Stimulated activated naive CD8-positive, alpha-beta T cell treated with anti-CD3 and anti-CD28 coated beads, Interleukin-15, Interleukin-2, amounts not matched to agents 100 ng/mL and 50 ng/mL, for 24 hours (primary cell): ENCODE results near the gene OR6X1.
"Not testable (repeated sequence)": the region's sequence is repeated elsewhere in the genome, so short reads cannot be mapped to it uniquely, and the experiment has no call there.

ENCODE experiments used
- H3K27ac Mint-ChIP-seq: one replicate; pipeline ENCODE4 v1.8.0; 2021; ENCODE audit warnings: mild to moderate bottlenecking, mixed read lengths
- H3K27me3 Mint-ChIP-seq: one replicate; pipeline ENCODE4 v1.8.0; 2021; ENCODE audit warnings: mixed read lengths
- H3K36me3 Mint-ChIP-seq: one replicate; pipeline ENCODE4 v1.8.0; 2021; ENCODE audit warnings: low read depth, mixed read lengths
- H3K4me1 Mint-ChIP-seq: one replicate; pipeline ENCODE4 v1.8.0; 2021; ENCODE audit warnings: low read depth, mixed read lengths
- H3K4me3 Mint-ChIP-seq: one replicate; pipeline ENCODE4 v1.8.0; 2021; ENCODE audit warnings: mild to moderate bottlenecking, mixed read lengths
- H3K9me3 Mint-ChIP-seq: one replicate; pipeline ENCODE4 v1.8.0; 2021; ENCODE audit warnings: mixed read lengths

Gene OR6X1

GRCh38 chr11:123740787-123741158 is 13.5 kb downstream of the OR6X1 start:
- Mint-ChIP-seq H3K4me3 (peak overlapping the region; percentile 89), H3K9me3 (no peaks in the 10 kb centered on the region), H3K36me3 (peaks cover 21% of the 10 kb centered on the region), H3K4me1 (peaks cover 39% of the 10 kb centered on the region), H3K27ac (peak overlapping the region; percentile 90), H3K27me3 (no peaks in the 10 kb centered on the region)

- Mint-ChIP-seq H3K9me3 (no peaks in the 10 kb centered on the region), H3K27me3 (no peaks in the 10 kb centered on the region), H3K36me3 (peaks cover 21% of the 10 kb centered on the region), H3K4me1 (peaks cover 39% of the 10 kb centered on the region), H3K27ac (no peak overlapping the region), H3K4me3 (no peak overlapping the region)
These were observed 15.9 kb downstream of the OR6X1 start for GRCh38 chr11:123738374-123738773.

GRCh38 chr11:123736769-123737168 is 17.5 kb downstream of the OR6X1 start:
- Mint-ChIP-seq H3K9me3 (no peaks in the 10 kb centered on the region), H3K4me1 (peaks cover 28% of the 10 kb centered on the region), H3K36me3 (peaks cover 21% of the 10 kb centered on the region), H3K27ac (no peak overlapping the region), H3K27me3 (no peaks in the 10 kb centered on the region), H3K4me3 (no peak overlapping the region)

GRCh38 chr11:123729602-123730001 is 24.7 kb downstream of the OR6X1 start:
- Mint-ChIP-seq H3K4me3 (no peak overlapping the region), H3K9me3 (peaks cover 38% of the 10 kb centered on the region), H3K4me1 (no peaks in the 10 kb centered on the region), H3K36me3 (peaks cover 51% of the 10 kb centered on the region), H3K27me3 (no peaks in the 10 kb centered on the region), H3K27ac (no peak overlapping the region)

GRCh38 chr11:123725995-123726655 is 28.2 kb downstream of the OR6X1 start:
- Mint-ChIP-seq H3K27me3 (no peaks in the 10 kb centered on the region), H3K4me3 (no peak overlapping the region), H3K36me3 (peaks cover 68% of the 10 kb centered on the region), H3K27ac (no peak overlapping the region), H3K4me1 (no peaks in the 10 kb centered on the region), H3K9me3 (peaks cover 44% of the 10 kb centered on the region)

- Mint-ChIP-seq H3K36me3 (peaks cover 16% of the 10 kb centered on the region), H3K9me3 (peaks cover 4% of the 10 kb centered on the region), H3K27ac (no peak overlapping the region), H3K27me3 (peaks cover 21% of the 10 kb centered on the region), H3K4me3 (no peak overlapping the region), H3K4me1 (no peaks in the 10 kb centered on the region)
These were observed 34.9 kb downstream of the OR6X1 start for GRCh38 chr11:123719452-123719851.

GRCh38 chr11:123718469-123718868 is 35.8 kb downstream of the OR6X1 start:
- Mint-ChIP-seq H3K27me3 (peaks cover 21% of the 10 kb centered on the region), H3K36me3 (peaks cover 6% of the 10 kb centered on the region), H3K9me3 (peaks cover 1% of the 10 kb centered on the region), H3K4me3 (no peak overlapping the region), H3K4me1 (no peaks in the 10 kb centered on the region), H3K27ac (no peak overlapping the region)

GRCh38 chr11:123718063-123718462 is 36.3 kb downstream of the OR6X1 start:
- H3K4me1 Mint-ChIP-seq = no peaks in the 10 kb centered on the region
- peaks cover 21% of the 10 kb centered on the region for H3K27me3 Mint-ChIP-seq
- H3K36me3 Mint-ChIP-seq = peaks cover 2% of the 10 kb centered on the region
- no peak overlapping the region for H3K4me3 Mint-ChIP-seq
- H3K27ac Mint-ChIP-seq = no peak overlapping the region
- H3K9me3 Mint-ChIP-seq = no peaks in the 10 kb centered on the region

- H3K4me1 Mint-ChIP-seq, H3K27ac Mint-ChIP-seq, H3K9me3 Mint-ChIP-seq, H3K4me3 Mint-ChIP-seq, H3K36me3 Mint-ChIP-seq: not testable (repeated sequence)
- peaks cover 21% of the 10 kb centered on the region for H3K27me3 Mint-ChIP-seq
These were observed 41.7 kb downstream of the OR6X1 start for GRCh38 chr11:123712627-123713026.

- Mint-ChIP-seq H3K4me3 (no peak overlapping the region), H3K27me3 (no peaks in the 10 kb centered on the region), H3K9me3 (no peaks in the 10 kb centered on the region), H3K4me1 (no peaks in the 10 kb centered on the region), H3K36me3 (no peaks in the 10 kb centered on the region), H3K27ac (no peak overlapping the region)
These were observed 46.6 kb downstream of the OR6X1 start for GRCh38 chr11:123707606-123708205.

GRCh38 chr11:123707206-123707605 is 47.1 kb downstream of the OR6X1 start:
- H3K27me3 Mint-ChIP-seq = no peaks in the 10 kb centered on the region
- no peaks in the 10 kb centered on the region for H3K4me1 Mint-ChIP-seq
- no peaks in the 10 kb centered on the region for H3K36me3 Mint-ChIP-seq
- no peak overlapping the region for H3K27ac Mint-ChIP-seq
- H3K4me3 Mint-ChIP-seq = no peak overlapping the region
- H3K9me3 Mint-ChIP-seq = no peaks in the 10 kb centered on the region

GRCh38 chr11:123704341-123704740 is 50.0 kb downstream of the OR6X1 start:
- no peaks in the 10 kb centered on the region for H3K4me1 Mint-ChIP-seq
- no peaks in the 10 kb centered on the region for H3K36me3 Mint-ChIP-seq
- no peaks in the 10 kb centered on the region for H3K9me3 Mint-ChIP-seq
- H3K27me3 Mint-ChIP-seq = peaks cover 6% of the 10 kb centered on the region
- H3K27ac Mint-ChIP-seq = no peak overlapping the region
- H3K4me3 Mint-ChIP-seq = no peak overlapping the region
